GM12801 (cell line): Measurements from ENCODE around the gene RBM48.

ENCODE experiments used
- TF ChIP-seq, protein P1 (sequence below): IDR thresholded peaks from one replicate; pipeline ENCODE4 v1.5.1; 2011; ENCODE audit warnings: control low read depth; ENCODE audit not compliant: insufficient read length; ENCODE audit errors: extremely low read depth

The RBM48 gene

DNA sequence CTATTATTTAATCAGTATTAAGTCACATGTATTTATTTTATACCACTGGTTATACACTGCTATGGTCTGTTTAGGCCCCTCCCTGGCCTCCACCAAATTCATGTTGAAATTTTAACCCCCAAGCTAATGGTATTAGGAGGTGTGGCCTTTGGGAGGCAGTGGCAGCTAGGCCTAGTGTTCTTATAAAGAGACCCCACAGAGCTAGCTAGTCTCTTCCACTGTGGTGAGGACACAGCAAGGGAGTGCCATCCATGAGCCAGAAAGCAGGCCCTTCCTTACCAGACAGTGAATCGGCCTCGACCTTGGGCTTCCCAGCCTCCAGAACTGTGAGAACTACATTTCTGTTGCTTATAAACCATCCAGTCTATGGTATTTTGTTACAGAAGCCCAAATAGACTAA lies 28.7 kb downstream of the RBM48 start:
- TF ChIP-seq, protein P1, sequence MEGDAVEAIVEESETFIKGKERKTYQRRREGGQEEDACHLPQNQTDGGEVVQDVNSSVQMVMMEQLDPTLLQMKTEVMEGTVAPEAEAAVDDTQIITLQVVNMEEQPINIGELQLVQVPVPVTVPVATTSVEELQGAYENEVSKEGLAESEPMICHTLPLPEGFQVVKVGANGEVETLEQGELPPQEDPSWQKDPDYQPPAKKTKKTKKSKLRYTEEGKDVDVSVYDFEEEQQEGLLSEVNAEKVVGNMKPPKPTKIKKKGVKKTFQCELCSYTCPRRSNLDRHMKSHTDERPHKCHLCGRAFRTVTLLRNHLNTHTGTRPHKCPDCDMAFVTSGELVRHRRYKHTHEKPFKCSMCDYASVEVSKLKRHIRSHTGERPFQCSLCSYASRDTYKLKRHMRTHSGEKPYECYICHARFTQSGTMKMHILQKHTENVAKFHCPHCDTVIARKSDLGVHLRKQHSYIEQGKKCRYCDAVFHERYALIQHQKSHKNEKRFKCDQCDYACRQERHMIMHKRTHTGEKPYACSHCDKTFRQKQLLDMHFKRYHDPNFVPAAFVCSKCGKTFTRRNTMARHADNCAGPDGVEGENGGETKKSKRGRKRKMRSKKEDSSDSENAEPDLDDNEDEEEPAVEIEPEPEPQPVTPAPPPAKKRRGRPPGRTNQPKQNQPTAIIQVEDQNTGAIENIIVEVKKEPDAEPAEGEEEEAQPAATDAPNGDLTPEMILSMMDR: no peak

DNA sequence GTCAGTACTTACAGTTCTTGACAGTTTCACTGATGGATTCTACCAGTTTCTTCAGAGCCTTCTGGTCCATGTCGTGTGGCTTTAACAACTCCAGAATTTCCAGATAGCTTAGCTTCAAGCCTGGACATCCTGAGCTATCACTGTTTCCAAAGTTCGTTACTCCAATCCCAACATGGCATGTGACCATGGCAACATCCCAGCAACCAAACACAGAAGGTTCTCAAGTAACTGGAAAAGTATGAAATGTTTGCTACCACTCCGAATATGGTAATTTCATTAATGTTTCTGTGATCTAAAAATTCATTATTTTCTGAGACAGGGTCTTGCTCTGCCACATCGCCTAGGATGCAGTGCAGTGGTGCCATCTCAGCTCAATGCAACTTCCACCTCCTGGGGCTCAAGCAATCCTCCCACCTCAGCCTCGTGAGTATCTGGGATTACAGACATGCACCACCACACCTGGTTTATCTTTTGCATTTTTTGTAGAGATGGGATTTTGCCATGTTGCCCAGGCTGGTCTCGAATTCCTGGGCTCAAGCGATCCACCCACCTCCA lies 29.3 kb downstream of the RBM48 start:
- TF ChIP-seq, protein P1: no peak

DNA sequence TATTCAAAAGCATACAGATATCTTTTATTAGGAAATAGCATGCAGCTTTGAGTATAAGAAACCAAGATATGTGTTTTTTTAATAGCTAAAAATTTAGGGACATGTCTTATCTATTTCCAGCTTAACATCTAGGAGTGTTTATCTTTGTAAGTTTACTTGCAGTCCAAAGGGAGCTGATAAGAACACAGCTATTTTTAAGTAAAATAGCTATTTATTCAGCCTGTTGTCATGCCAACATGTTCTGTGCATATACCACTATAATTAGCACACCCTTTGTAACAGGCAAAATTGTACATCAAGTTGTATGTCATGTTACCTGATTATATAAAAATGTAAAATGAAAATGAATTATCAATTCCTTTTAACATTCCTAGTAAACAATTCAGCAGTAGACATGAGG lies 32.0 kb downstream of the RBM48 start:
- TF ChIP-seq, protein P1: no peak

- TF ChIP-seq, protein P1: no peak
These were observed 34.8 kb downstream of the RBM48 start for GRCh38 chr7:92563345-92563744.

GRCh38 chr7:92567460-92567859 lies 38.9 kb downstream of the RBM48 start:
- TF ChIP-seq, protein P1: no peak

DNA sequence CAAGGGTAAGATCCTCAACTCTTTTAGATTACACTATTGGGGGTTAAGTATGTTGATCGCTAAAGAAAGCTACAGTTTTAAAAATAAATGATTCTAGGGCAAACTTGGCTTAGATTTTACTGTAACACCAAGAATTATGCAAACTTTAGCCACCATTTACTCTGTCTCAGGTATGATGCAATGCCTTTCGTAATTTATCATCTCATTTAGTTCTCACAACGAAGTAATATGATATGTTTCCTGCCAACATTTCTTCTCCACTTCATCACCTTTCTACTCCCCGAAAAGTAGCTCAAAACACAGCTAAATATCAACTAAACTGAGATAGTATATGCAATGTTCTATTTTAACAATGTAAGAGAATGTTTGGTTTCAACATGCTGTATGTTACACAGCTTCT lies 40.5 kb downstream of the RBM48 start:
- TF ChIP-seq, protein P1: no peak

- TF ChIP-seq, protein P1: no peak
These were observed 47.7 kb downstream of the RBM48 start for GRCh38 chr7:92576296-92576695.
